HG03139 (cell line): ENCODE results near the gene FAM131C.
"Not testable (repeated sequence)": the region's sequence is repeated elsewhere in the genome, so short reads cannot be mapped to it uniquely, and the experiment has no call there.

ENCODE experiments used
- ATAC-seq: cut with Tn5 transposase; IDR thresholded peaks from one replicate; pipeline ENCODE4 v1.9.1; 2021; ENCODE audit not compliant: unreplicated experiment

The FAM131C gene

DNA sequence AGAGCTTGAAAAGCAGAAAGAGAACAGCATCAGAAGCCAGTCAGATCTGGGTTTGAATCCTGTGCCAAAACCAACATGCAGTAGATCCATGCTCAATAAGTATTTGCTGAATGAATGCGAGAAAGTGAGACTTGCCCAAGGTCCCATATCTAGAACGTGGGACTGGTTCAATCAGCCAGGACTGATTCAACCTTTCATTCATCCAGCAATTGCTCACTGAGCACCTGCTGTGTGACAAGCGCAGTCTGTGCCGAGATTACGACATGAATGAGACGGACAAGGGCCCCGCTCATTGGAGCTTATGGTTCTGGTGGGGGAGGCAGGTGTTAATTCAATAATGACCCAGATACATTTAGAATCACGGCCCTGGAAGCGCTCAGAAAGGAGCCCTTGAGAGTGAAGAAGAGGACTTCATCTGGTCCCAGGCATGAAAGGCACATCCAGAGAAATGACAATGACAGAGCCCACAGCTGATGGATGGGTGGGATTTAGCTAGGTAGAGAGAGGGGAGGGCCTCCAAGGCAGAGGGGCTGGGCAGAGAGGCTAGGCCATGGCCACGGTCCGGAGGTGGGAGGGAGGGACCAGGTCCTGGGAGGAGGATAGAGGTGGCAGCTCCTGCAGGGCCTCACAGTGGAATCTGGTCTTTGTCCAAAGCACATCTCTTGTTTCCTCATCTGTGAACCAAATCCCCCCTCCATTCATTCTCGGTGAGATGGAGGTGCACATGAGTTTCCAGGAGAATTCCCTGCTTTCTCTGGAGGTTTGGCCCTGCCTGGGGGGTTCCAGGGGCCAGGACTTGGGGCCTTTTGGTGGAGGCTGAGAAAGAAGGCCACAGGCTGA is 4.2 kb upstream of the FAM131C start:
- no peak for ATAC-seq

DNA sequence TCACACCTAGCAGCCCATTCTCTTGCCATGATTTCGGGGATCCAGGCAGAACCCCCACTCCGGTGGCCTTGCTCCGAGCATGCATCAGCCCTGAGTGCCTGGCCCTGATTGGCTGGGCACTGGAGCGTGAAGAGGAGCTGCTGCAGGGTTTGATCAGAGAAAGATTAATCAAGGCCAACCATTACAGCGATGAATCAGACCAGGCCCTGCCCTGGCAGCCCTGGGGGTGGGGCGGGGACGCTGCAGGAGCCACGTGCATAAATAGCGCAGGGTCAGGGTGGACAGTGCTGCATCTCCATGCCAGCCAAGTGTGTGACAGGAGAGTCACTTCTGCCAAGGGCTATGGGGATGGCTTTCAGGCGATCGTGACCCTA is 3.4 kb upstream of the FAM131C start:
- no peak for ATAC-seq

DNA sequence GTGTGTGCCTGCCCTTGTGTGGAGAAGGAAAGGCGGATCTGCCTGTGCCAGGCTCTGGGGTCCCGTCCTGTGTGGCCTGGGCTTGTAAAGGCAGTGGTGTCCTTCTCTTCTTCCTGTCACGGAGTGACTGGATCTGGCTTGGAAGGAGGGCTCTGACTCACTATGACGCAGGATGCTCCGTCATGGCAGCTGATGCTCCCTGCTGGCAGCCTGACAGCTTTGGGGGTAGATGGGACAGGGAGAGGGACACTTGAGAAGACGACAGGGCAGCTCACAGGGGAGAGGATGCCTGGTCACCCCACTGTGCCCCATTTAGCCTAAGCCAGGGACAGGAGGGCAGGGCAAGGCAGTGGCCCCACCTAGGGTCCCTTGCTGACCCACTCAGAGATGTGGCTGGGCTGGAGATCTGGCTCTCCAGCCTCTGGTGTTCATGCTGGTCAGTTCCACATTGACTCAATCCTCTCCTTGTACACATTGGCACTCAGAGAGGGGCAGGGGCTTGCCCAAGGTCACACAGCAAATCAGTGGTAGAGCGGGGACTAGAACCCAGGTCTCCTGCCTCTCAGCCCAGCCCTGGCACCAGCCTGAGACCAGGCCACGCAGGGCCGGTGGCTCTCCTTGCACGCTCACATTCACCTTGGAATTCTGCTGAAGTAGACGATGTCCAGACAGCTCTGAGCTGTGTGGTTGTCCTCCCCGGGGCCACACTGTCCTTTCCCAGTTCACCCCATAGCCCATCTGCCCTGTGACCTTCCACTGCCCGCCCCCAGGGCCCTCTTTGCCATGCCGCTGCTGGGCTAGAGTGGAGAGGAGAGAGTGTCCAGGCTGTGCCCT is 2.8 kb upstream of the FAM131C start:
- ATAC-seq = no peak

DNA sequence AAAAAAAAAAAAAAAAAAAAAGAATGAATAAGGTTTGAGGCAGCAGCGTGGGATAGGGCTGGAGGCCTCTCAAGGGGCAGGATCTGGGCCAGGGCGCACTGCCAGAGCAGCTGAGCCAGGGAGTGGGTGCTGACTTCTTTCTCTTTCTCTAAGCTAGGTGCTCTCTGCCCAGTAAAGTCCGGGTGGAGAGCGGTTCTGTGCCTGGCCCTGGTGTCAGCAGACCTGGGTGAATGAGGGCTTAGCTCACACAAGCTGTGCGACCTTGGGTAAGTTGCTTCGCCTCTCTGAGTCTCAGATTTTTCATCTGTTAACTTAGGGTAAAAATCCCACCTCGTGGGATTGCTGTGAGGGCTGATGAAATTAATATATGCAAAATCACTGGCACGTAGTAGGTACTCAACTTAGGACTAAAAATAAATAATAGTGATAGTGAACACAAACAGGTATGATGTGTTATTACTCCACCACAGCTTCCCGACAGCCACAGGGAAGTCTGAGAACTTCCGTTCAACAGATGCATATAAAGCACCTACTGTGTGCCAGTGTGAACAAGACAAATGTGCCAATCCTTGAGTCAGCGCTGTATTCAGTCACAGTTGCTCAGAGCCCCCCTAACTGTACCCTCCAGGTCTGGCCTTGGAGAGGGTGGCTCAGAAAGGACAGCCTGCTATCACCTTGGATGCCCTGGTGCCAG is 2.0 kb upstream of the FAM131C start:
- ATAC-seq = no peak

DNA sequence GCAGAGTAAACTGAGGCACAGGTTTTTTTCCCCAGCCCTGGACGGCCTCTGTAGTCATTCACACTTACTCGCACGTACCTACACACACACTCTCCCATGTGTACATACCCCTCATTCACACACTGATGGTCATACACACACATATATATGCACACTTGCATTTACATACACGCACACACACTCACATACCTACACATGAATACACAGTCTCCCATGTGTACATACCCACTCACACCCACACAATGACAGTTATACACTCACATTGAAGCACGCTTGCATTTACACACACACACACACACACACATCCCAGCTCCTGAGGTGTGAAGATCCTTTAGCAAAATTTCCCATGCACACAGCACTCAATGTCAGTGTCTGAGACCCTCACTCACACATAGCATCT is 766 bp upstream of the FAM131C start:
- no peak for ATAC-seq

DNA sequence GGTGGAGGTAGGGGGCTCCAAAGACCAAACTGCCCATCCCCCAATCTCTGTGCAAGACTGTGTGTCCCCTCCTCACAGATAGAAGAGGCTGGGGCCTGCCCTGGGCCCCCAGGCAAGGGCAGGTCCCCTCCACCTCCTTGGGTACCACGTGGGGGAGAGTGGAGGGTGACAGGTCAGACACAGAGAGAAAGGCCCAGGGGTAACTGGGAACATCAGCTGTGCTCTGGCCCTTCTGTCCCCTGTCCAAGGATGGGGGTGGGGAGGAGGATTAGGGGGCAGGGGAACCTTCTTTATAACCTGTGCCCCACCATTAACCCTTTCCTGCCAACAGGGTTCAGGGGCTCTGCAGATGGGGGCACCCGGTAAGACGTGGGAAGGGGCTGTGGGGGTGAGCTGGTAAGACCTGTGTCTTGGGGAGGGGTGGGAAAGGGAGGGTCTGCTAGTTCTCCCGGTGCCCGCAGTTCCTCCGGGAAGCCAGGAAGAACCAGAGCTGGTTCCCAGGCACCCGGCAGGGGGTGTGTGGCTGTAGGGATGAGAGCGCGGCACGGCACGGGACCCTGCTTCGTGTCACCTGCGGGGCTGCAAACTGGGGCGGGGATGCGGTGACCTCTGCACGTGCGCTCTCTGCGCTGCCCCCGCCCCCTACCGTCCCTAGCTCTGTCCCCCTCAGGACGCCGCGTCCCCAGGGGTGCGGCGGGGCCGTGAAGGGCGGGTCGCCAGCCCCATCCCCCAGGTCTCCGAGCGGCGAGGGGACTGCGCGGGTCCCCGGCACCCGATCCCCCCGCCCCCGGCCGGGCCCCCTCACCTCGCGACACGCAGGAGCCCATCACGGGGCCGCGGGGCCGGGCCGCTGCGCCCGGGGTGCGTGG is 601 bp downstream of the FAM131C start:
- no peak for ATAC-seq

DNA sequence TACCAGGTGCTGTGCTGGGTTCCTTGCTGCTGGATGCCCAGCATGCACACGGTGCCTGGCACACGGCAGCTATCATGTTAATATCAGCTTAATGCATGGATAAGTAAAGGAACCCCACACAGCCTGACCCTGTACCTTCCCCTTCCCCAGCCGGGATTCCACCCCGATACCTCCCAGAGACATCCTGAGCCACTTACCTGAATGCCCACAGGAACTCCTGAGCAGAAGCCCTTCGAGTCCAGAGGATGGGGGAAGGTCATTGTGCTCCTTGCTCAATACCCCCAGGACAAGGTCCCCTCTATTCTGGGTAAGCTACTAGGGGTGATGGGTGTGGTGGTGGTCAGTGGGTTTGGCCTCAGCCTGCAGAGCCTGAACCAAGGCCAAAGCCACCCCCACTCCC is 1.4 kb downstream of the FAM131C start:
- ATAC-seq = no peak

DNA sequence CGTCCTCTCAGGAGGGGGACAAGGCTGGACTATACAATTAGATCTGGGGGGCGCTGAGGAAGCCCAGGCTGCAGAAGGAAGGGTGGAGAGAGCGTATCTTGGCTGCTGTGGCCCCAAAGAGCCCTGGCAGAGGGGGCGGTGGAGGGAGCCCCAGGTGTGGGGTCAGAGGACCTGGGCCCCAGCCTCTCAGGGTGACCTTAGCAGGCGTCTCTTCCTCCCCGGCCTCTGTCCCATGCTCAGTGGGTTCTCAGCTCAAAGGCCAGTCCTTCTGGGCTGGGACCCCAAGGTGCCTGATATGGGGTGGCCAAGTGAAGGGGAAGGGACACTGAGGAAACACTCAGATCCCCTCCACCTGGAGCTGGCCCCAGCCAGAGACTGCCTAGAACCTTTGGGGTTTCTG is 1.8 kb downstream of the FAM131C start:
- ATAC-seq = no peak

DNA sequence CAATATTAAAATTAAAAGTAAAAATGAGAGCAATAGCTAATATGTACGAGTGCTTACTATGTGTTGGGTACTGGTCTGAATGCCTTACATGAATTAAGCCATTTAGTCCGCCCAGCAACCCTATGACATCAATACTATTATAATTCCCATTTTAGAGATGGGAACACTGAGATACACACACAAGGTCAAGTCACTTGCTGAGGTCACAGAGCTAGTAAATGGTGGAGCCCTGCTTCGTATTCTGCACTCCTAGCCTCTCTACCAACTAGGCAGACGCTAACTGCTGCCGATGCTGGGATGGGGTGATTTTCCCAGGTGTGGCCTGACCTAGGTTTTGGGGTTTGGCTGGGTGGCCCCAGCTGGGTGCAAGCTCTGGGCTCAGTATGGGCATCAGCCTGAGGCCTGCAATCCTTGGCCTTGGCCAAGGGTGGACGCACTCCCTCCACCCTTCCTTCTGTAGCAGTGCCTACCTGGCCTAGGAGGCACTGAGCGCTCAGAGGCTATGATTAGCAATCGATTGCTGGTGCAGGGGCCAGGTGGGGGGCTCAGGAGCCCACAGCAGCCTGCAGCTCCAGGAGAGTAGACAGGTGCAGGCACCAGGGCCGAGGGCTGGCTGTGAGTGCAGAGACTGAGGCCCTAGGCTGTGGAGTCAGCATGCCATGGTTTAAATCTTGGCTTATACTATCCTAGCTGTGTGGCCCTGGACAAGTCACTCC is 2.7 kb downstream of the FAM131C start:
- ATAC-seq = no peak

DNA sequence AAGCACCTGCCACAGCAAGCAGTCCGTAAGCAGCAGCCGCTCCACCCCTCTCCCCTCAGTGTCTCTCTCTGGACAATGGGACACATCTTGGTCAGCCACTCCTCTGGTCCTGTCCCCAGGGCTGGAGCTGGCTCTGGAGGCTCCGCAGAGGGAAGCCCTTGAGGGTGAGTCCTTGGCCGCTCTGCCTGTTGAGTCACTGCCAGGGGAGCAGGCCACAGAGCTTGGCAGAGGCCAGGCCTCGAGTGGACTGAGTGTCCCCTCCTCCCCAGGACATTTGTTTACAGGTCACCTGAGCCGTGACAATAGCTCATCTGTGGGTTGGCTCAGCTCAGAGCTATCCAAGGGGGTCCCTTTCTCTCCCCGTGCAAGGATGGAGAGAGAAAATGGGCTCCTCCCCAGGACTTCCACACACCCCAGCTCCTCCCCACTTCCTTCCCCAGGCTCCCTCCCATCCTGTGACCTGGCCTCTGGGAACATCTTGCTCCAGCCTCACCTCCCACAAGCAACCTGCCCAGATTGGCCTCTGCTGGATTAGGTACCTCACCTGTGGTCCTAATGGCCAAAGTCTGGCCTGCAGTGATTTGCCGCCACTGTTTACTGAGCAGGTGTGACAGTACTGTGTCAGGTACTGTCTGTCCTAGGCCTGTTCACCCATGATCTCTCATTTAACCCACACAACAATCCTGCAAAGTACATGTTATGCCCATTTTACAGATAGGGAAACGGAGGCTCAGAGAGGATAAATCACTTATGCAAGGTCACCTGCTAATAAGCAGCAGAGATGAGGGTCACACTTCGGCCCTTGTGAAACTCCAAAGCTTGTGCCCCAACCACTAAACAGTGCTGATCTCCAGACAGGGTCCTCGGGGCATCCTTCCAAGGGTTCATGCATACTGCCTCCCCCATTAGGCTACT is 4.8 kb downstream of the FAM131C start:
- ATAC-seq = no peak

DNA sequence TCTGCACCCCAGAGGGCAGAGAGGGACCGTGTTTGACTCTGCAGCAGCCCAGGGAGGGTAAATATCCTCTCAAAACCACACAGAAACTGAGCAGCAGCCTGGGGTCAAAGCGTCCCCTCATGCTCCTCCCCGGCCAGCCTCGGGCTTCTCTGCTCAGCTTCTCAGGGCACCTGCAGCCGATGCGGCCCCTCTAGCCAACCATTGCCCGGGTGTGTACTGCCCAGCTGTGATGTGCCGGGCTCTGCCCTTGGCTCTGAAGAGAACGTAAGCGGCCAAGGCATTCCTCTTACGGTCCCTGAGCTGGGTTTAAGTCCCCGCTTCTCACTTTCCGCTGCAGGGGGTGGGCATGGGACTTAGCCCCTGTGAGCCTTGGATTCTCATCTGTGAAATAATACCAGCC is 5.5 kb downstream of the FAM131C start:
- ATAC-seq = no peak

DNA sequence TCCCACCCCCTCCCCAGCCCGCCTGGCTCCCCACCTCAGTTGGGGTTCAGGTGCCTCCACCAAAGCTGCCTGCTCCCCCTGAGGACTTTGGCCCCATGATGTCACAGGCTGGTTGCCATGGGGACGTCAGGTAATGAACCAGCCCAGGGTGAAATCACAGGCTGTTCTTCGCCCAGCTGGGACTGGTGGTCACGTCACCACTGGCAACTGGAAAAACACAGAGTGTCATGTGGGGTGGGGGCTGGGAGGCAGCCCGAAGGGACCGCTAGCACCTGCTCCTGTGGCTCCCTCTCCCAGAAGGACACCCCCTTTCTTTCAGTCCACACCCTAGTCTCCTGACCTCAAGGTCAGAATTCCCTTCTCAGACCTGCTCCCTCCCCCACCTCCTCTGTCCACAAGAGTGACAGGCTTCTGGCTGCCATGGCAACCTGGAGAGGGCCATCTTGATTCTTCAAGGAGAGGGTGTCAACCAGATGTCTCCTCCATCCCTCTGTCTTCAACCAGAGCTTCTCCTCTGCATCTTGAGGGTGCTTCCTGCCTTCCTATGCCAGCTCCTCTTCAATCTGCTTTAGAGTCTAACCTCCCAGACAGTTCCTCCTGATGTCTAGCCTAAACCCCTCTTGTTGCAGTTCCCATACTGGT is 6.2 kb downstream of the FAM131C start:
- ATAC-seq = no peak

DNA sequence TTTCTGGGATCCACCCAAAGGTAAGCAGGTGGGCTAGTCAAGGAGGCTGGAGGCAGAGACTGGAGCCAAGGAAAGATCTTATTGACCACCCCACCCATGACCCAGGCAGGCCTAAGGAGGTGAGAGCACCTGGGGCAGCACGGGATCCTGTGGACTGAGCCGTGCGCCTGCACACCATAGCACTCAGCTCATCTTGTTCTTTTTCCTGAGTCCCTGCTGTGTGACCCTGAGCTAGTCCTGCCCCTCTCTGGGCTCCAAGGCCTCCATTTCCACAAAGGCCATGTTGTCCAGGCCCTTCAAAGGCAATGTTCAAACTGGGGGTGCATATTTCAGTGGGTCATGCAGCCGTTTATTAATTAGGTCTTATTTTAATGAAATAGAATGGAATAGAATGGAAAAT is 7.2 kb downstream of the FAM131C start:
- ATAC-seq = no peak

DNA sequence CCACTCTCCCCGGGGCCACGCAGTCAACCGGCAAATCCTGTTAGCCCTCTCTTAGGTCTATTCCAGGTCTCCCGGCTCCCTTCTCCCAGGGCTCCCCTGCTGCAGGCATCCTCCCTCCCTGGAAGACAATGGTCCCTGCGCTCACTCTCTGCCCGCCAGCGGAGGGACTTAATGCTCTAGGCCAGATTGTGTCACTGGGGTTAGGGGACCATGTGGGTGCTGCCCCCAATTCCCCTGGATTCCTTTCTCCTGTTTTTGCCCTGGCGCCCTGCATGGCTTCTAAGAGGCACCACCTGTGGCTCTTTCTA is 8.2 kb downstream of the FAM131C start:
- no peak for ATAC-seq

DNA sequence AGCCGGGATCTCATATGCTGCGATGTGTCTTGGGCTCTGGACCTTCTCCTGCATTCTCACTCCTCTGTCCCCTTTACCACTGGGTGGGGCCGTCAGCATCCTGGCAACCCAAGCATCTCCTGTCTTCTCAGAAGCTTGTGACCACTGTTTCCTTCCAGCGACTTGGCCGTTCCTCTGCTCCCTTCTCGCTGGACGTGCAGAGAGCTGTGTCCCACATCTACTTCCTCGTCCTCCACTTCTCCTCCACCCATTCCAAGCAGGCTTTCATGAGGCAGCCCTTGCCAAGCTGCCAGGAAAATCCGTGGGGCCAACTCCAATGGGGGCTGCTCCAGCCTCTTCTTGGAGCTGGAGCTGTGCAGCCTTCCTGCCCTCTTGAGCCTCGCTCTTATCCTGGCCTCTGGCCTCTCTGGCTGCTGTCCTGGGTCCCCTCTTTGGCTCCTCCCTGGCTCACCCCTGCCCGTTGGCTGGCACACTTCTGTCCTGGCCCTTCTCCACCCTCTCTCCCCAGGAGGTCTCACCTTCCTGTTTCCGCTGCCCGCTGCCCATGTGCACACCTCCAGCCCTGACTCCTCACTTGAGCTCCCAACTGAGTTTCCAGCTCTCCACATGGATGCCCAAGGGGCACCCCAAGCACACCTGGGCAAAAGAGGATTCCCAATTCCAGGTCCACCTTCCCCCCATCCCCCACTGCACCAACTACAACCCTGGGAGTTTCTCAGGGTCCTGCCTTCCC is 8.7 kb downstream of the FAM131C start:
- ATAC-seq = no peak

DNA sequence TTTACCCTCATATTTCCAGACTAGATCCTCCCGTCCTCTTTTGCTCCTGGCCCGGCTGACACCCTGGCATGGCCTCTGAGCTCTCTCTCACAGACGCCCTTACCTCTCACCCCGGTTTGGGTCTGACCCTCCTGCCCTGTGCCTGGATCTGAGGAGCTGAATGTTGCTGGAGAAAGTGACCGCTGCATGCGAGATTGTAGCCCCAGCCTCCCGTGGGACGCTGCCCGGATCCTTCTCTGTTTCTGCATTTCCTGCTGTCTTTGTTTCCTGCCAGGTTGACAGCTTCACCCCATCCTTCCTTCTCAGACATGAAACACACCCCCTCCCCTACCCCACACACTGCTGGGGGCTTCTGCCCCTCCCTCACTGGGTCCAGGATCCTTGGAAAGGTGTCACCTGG is 9.5 kb downstream of the FAM131C start:
- no peak for ATAC-seq

DNA sequence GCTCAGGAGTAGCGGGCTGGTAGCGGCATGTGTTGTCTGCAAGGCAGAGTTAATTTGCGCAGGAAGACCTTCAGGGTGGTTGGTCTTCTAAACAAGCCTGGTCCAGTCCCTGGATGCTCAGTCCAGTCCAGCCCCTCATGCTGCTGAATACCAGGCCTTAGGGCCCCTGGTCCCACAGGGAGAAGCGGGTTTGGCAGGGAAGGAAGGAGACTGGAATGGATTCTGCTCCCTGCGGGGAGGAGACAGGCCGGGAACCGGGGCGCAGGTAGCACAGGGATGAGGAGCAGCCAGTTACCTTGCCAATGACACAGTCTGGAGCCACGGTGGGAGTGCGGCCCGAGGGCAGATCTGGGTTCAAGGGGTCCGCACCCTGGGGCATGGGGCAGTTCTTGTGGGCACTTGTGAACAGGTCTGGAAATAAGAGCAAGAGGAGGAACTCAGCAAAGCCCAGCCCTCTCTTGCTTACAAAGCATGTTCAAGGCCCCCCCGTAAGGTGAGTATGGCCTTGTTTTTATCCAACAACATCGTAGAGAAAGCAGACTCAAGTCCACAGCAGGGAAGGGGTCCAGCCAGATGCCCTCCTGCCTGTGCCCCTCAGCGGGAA is 10.1 kb downstream of the FAM131C start:
- no peak for ATAC-seq

DNA sequence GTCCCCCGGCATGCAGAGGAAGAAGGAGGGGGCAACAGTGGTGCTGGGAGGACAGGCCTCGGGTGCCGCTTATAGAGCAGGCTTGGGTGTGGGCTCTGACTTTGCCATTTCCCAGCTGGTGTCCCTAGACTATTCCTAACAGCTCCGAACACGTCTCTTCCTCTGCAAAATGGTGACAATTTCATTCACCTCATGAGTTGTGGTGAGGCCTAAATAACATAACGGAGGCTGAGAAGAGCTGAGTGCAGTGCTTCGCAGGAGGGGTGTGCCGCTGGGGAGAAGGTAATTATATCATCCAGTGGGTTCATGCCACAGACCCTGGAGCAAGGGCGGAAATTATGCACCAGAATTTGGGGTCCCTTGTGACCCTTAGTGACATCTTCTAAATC is 10.8 kb downstream of the FAM131C start:
- ATAC-seq = not testable (repeated sequence)
